ENCODE data around the gene CCND1. TPM values are rescaled to one million over a fixed set of nuclear protein-coding genes. Genes with fewer than 3 reads are reported as not detected.

CCND1 gene
- total RNA-seq, 1 experiment from 2014 or later, result 372 TPM

GRCh38 chr11:69666261-69666660 lies 25.3 kb downstream of the CCND1 start:
- no peaks in the 10 kb centered on the region for H4K20me1 ChIP-seq (ENCODE audit: control insufficient read depth, insufficient read depth, insufficient read length)
- H3K56ac ChIP-seq (ENCODE audit: insufficient read length, low read depth, low read length), result no peak overlapping the region
- no peak overlapping the region for H3K27ac Mint-ChIP-seq
- H3K27me3 Mint-ChIP-seq (ENCODE audit: low read depth), result no peaks in the 10 kb centered on the region
- no peaks in the 10 kb centered on the region for H3K27me3 ChIP-seq (ENCODE audit: insufficient read depth, low read length)
- no peak overlapping the region for H3K4me2 ChIP-seq (ENCODE audit: insufficient read depth, insufficient read length, low read length)
- H3K4me1 ChIP-seq (ENCODE audit: insufficient read depth, low read length), result no peaks in the 10 kb centered on the region
- no peak overlapping the region for H2AK5ac ChIP-seq (ENCODE audit: insufficient read length, low read length)
- H4K8ac ChIP-seq (replicated peaks; ENCODE audit: insufficient read length, low read depth, low read length), result no peak overlapping the region
- no peak overlapping the region for H3K14ac ChIP-seq (ENCODE audit: insufficient read depth, low read length)
- no CpG with 5 or more reads among the region's 14 CpGs for WGBS (ENCODE audit: extremely low coverage, insufficient read length, low lambda C conversion rate)
- no peaks in the 10 kb centered on the region for H3K9me3 Mint-ChIP-seq
- H2BK5ac ChIP-seq (ENCODE audit: insufficient read length, low read length), result no peak overlapping the region
- H3K9me3 ChIP-seq (ENCODE audit: control insufficient read depth, low read depth, low read length), result no peaks in the 10 kb centered on the region
- H3K23me2 ChIP-seq (ENCODE audit: insufficient read length, low read depth, low read length, poor library complexity, severe bottlenecking), result no peaks in the 10 kb centered on the region
- H3T11ph ChIP-seq (ENCODE audit: low read length), result no peak overlapping the region
- H3K79me2 ChIP-seq (ENCODE audit: insufficient read depth, low read length), result no peaks in the 10 kb centered on the region
- no peak overlapping the region for H4K91ac ChIP-seq (ENCODE audit: insufficient read length, low read depth, low read length)
- H3K4me1 Mint-ChIP-seq, result peaks cover 15 to 23% of the 10 kb centered on the region in 2 experiments
- H3K23ac ChIP-seq (ENCODE audit: insufficient read length, low read depth, low read length), result no peak overlapping the region
- no peak for DNase-seq
- no peak overlapping the region for H3K27ac ChIP-seq (ENCODE audit: insufficient read length, low read depth, low read length)
- no peak overlapping the region for H3K4me3 Mint-ChIP-seq
- peaks cover 16 to 49% (median 39%) of the 10 kb centered on the region in 3 experiments; a peak in 6 of 7 replicates for H3K36me3 Mint-ChIP-seq (ENCODE audit: insufficient read depth in 1 of 3, low read depth in 3 of 3)
- no peak overlapping the region for H4K5ac ChIP-seq (ENCODE audit: insufficient read length, low read depth, low read length)
- no peak overlapping the region for H2BK20ac ChIP-seq (ENCODE audit: low read depth, low read length, poor library complexity, severe bottlenecking)
- no peak overlapping the region for H2AFZ ChIP-seq (ENCODE audit: low read length)
- H3K79me1 ChIP-seq (ENCODE audit: insufficient read depth, low read depth, low read length, poor library complexity, severe bottlenecking), result no peaks in the 10 kb centered on the region
- no peak overlapping the region for H2BK12ac ChIP-seq (ENCODE audit: insufficient read length, low read depth, low read length)
- H3K9ac ChIP-seq (ENCODE audit: extremely low read depth, insufficient read length, low read length), result no peak overlapping the region
- H2BK15ac ChIP-seq (ENCODE audit: low read depth, low read length), result no peak overlapping the region
- H3K18ac ChIP-seq (ENCODE audit: insufficient read length, low read depth, low read length), result no peak overlapping the region
- no peak overlapping the region for H3K4ac ChIP-seq (ENCODE audit: low read depth, low read length)
- TF ChIP-seq, protein P1, sequence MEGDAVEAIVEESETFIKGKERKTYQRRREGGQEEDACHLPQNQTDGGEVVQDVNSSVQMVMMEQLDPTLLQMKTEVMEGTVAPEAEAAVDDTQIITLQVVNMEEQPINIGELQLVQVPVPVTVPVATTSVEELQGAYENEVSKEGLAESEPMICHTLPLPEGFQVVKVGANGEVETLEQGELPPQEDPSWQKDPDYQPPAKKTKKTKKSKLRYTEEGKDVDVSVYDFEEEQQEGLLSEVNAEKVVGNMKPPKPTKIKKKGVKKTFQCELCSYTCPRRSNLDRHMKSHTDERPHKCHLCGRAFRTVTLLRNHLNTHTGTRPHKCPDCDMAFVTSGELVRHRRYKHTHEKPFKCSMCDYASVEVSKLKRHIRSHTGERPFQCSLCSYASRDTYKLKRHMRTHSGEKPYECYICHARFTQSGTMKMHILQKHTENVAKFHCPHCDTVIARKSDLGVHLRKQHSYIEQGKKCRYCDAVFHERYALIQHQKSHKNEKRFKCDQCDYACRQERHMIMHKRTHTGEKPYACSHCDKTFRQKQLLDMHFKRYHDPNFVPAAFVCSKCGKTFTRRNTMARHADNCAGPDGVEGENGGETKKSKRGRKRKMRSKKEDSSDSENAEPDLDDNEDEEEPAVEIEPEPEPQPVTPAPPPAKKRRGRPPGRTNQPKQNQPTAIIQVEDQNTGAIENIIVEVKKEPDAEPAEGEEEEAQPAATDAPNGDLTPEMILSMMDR (conservative IDR thresholded peaks at IDR 0.05), result no peak
- no peak overlapping the region for H2BK120ac ChIP-seq (ENCODE audit: low read depth, low read length, poor library complexity, severe bottlenecking)
